ENCODE results near the gene FOSL2. TPM values are rescaled to one million over a fixed set of nuclear protein-coding genes. Genes with fewer than 3 reads are reported as not detected.

FOSL2 gene
- total RNA-seq, 2 donors from 2014 or later = 1.4 to 3.8 TPM

- H3K4me3 ChIP-seq (ENCODE audit: low read length) = no peak overlapping the region
- no peak overlapping the region for H3K27ac Mint-ChIP-seq
- no peak overlapping the region for H3K4me3 Mint-ChIP-seq
- H3K4me1 ChIP-seq (ENCODE audit: control insufficient read depth, insufficient read depth, low read length) = peaks cover 14% of the 10 kb centered on the region
- H3K9me3 Mint-ChIP-seq = peaks cover 15% of the 10 kb centered on the region
- H3K9me3 ChIP-seq (ENCODE audit: control insufficient read depth, low read length) = peaks cover 8% of the 10 kb centered on the region
- H3K4me1 Mint-ChIP-seq = peaks cover 18% of the 10 kb centered on the region
- no peaks in the 10 kb centered on the region for H3K27me3 ChIP-seq (ENCODE audit: control insufficient read depth, insufficient read depth, low read length, poor library complexity, severe bottlenecking)
- no peak overlapping the region for H3K27ac ChIP-seq (ENCODE audit: low read depth, low read length)
- no peak for DNase-seq
- no peak overlapping the region for H3K9ac ChIP-seq (ENCODE audit: extremely low read depth, low read length, poor library complexity, severe bottlenecking)
- TF ChIP-seq CTCF (conservative IDR thresholded peaks at IDR 0.05) = no peak
- no peaks in the 10 kb centered on the region for H3K27me3 Mint-ChIP-seq (ENCODE audit: insufficient read depth)
- H3K36me3 ChIP-seq (ENCODE audit: control insufficient read depth, insufficient read depth, low read length) = no peaks in the 10 kb centered on the region
- no peaks in the 10 kb centered on the region for H3K36me3 Mint-ChIP-seq (ENCODE audit: low read depth)
- WGBS, 2 experiments (ENCODE audit: insufficient coverage in 1 of 2, insufficient read length in 1 of 2) = 96% methylated on average over 8 of the region's 8 CpGs
Measured at GRCh38 chr2:28432362-28432761, 39.7 kb downstream of the FOSL2 start.

GRCh38 chr2:28433215-28433614, 40.6 kb downstream of the FOSL2 start:
- no peak overlapping the region for H3K27ac Mint-ChIP-seq
- no peaks in the 10 kb centered on the region for H3K36me3 ChIP-seq (ENCODE audit: control insufficient read depth, insufficient read depth, low read length)
- H3K4me1 ChIP-seq (ENCODE audit: control insufficient read depth, insufficient read depth, low read length) = peaks cover 14% of the 10 kb centered on the region
- 80 to 96% methylated on average over 1 to 2 of the region's 2 CpGs for WGBS, 2 experiments (ENCODE audit: insufficient coverage in 1 of 2, insufficient read length in 1 of 2)
- no peaks in the 10 kb centered on the region for H3K36me3 Mint-ChIP-seq (ENCODE audit: low read depth)
- peaks cover 24% of the 10 kb centered on the region for H3K4me1 Mint-ChIP-seq
- no peak overlapping the region for H3K27ac ChIP-seq (ENCODE audit: low read depth, low read length)
- no peak for TF ChIP-seq CTCF (conservative IDR thresholded peaks at IDR 0.05)
- H3K27me3 ChIP-seq (ENCODE audit: control insufficient read depth, insufficient read depth, low read length, poor library complexity, severe bottlenecking) = no peaks in the 10 kb centered on the region
- peaks cover 15% of the 10 kb centered on the region for H3K9me3 Mint-ChIP-seq
- H3K27me3 Mint-ChIP-seq (ENCODE audit: insufficient read depth) = no peaks in the 10 kb centered on the region
- H3K9ac ChIP-seq (ENCODE audit: extremely low read depth, low read length, poor library complexity, severe bottlenecking) = no peak overlapping the region
- H3K9me3 ChIP-seq (ENCODE audit: control insufficient read depth, low read length) = peaks cover 8% of the 10 kb centered on the region
- no peak overlapping the region for H3K4me3 ChIP-seq (ENCODE audit: low read length)
- H3K4me3 Mint-ChIP-seq = no peak overlapping the region
- DNase-seq = no peak

GRCh38 chr2:28433935-28434599, 41.4 kb downstream of the FOSL2 start:
- no peak overlapping the region for H3K27ac Mint-ChIP-seq
- DNase-seq = no peak
- H3K9me3 ChIP-seq (ENCODE audit: control insufficient read depth, low read length) = peaks cover 8% of the 10 kb centered on the region
- H3K9me3 Mint-ChIP-seq = peaks cover 15% of the 10 kb centered on the region
- no peak overlapping the region for H3K9ac ChIP-seq (ENCODE audit: extremely low read depth, low read length, poor library complexity, severe bottlenecking)
- WGBS, 2 experiments (ENCODE audit: insufficient coverage in 1 of 2, insufficient read length in 1 of 2) = 94 to 96% methylated on average over 5 to 8 of the region's 8 CpGs
- no peaks in the 10 kb centered on the region for H3K27me3 Mint-ChIP-seq (ENCODE audit: insufficient read depth)
- H3K27ac ChIP-seq (ENCODE audit: low read depth, low read length) = no peak overlapping the region
- no peak overlapping the region for H3K4me3 Mint-ChIP-seq
- no peaks in the 10 kb centered on the region for H3K36me3 ChIP-seq (ENCODE audit: control insufficient read depth, insufficient read depth, low read length)
- no peaks in the 10 kb centered on the region for H3K27me3 ChIP-seq (ENCODE audit: control insufficient read depth, insufficient read depth, low read length, poor library complexity, severe bottlenecking)
- no peak overlapping the region for H3K4me3 ChIP-seq (ENCODE audit: low read length)
- H3K4me1 ChIP-seq (ENCODE audit: control insufficient read depth, insufficient read depth, low read length) = peaks cover 14% of the 10 kb centered on the region
- TF ChIP-seq CTCF (conservative IDR thresholded peaks at IDR 0.05) = no peak
- no peaks in the 10 kb centered on the region for H3K36me3 Mint-ChIP-seq (ENCODE audit: low read depth)
- H3K4me1 Mint-ChIP-seq = peaks cover 26% of the 10 kb centered on the region

Measured in endodermal cell (in vitro differentiated cells).